ENCODE measurements around the gene SLC17A3. TPM values are rescaled to one million over a fixed set of nuclear protein-coding genes. Genes with fewer than 3 reads are reported as not detected.

SLC17A3 gene, protein sequence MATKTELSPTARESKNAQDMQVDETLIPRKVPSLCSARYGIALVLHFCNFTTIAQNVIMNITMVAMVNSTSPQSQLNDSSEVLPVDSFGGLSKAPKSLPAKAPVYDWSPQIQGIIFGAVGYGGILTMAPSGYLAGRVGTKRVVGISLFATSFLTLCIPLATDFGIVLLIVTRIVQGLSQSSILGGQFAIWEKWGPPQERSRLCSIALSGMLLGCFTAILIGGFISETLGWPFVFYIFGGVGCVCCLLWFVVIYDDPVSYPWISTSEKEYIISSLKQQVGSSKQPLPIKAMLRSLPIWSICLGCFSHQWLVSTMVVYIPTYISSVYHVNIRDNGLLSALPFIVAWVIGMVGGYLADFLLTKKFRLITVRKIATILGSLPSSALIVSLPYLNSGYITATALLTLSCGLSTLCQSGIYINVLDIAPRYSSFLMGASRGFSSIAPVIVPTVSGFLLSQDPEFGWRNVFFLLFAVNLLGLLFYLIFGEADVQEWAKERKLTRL
- total RNA-seq, result not detected

DNA sequence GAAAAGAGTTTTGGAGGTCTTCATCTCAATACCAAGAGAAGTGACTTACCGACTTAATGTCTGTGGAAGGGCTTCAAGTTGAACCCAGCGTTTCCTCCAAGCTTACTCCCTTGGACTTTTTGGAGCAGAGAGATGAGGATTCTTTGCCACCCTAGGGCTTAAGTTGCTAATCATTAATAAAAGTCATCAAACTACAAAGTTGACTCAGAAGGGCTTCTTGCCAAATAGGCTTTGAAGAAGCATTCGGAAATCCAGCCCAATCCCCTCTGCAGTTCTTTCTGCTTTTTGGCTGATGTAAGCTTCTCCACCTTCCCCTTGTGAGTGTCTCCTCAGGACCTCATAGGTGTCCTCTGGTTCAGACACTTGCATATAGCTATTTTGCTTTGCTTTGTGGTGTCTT is at the start of gene SLC17A3:
TSS of gene SLC17A3 (minus strand) at position 126 of the 400 bp plus-strand sequence. CDS start 5,856 bp downstream, outside the sequence.
- H3K4me3 ChIP-seq, result no peak within 1 kb of the TSS
- no peak within 1 kb of the TSS for H3K27ac ChIP-seq
- intact Hi-C loops (cut with DNase I; ENCODE audit: low total_unique reads), result no loop called here
- H3K4me1 ChIP-seq, result no peaks in the 10 kb centered on the region
- H3K27me3 ChIP-seq, result no peaks in the 10 kb centered on the region
- TF ChIP-seq CTCF (IDR thresholded peaks at IDR 0.05), result no peak
- TF ChIP-seq POLR2A (IDR thresholded peaks at IDR 0.05), result no peak
- H3K36me3 ChIP-seq, result no peaks in the 10 kb centered on the region
- H3K9me3 ChIP-seq, result no peaks in the 10 kb centered on the region
- DNase-seq, result no peak

GRCh38 chr6:25922301-25922700 is 48.3 kb upstream of the SLC17A3 start:
- Histone ChIP-seq H3K27ac (no peak overlapping the region), H3K4me3 (no peak overlapping the region), H3K36me3 (no peaks in the 10 kb centered on the region), H3K27me3 (no peaks in the 10 kb centered on the region), H3K4me1 (no peaks in the 10 kb centered on the region), H3K9me3 (no peaks in the 10 kb centered on the region)
- TF ChIP-seq CTCF (IDR thresholded peaks at IDR 0.05) (no peak), POLR2A (IDR thresholded peaks at IDR 0.05) (no peak)
- DNase-seq, result peak in 1 of 2 donors; percentile 21
- intact Hi-C loops (cut with DNase I; ENCODE audit: low total_unique reads), result no loop called here

DNA sequence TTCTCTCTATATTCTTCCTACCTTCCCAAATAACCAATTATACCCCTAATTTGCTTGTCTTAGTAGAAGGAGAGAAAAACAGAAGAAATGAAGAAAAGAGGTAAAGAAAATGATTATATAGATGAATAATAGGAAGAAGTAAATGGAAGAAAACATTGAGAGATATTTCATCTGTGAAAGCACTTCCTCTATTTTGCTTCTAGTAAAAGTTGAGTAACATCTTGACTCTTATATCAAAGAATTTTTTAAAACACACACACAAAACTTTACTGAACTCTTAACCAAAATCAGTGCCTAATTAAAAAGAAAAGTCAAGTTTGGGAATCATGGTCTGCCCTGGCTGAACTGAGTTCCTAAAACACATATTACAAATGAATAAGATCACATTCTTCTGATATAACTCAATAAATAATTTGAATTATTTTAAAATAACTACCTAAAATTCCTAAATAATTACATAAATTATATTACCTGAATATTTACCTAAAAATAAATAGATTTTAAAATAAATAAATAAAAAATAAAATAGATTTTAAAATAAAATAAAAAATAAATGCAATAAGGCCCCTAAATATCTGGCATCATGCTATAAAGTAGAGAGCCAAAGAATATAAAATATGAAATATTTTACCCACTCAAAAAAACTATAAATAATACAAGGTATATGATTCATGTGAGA is 47.6 kb upstream of the SLC17A3 start:
- DNase-seq, result no peak
- H3K27ac ChIP-seq, result no peak overlapping the region
- no peaks in the 10 kb centered on the region for H3K36me3 ChIP-seq
- H3K27me3 ChIP-seq, result no peaks in the 10 kb centered on the region
- H3K9me3 ChIP-seq, result no peaks in the 10 kb centered on the region
- H3K4me1 ChIP-seq, result no peaks in the 10 kb centered on the region
- no peak overlapping the region for H3K4me3 ChIP-seq
- TF ChIP-seq POLR2A (IDR thresholded peaks at IDR 0.05) (no peak), CTCF (IDR thresholded peaks at IDR 0.05) (no peak)
- intact Hi-C loops (cut with DNase I; ENCODE audit: low total_unique reads), result no loop called here

DNA sequence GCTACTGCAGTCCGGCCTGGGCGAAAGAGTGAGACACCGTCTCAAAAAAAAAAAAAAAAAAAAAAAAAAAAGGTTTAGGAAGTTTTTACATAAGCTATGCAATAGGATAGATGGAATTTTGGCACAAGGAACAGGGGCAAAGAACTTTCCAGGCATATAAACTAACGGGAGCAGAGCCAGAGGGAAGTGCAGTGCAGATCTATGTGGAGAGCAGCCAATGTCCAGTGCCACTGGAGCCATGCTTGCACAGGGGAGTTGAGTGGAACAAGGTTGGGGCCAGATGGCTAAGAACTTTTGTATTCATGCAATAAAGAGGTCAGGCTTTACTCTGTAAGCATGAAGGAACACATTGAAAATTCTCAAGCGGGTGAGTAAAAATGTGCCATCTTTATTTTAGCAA is 45.6 kb upstream of the SLC17A3 start:
- H3K27ac ChIP-seq, result no peak overlapping the region
- DNase-seq, result no peak
- no peaks in the 10 kb centered on the region for H3K36me3 ChIP-seq
- no peak overlapping the region for H3K4me3 ChIP-seq
- H3K27me3 ChIP-seq, result no peaks in the 10 kb centered on the region
- H3K9me3 ChIP-seq, result no peaks in the 10 kb centered on the region
- TF ChIP-seq POLR2A (IDR thresholded peaks at IDR 0.05), result no peak
- TF ChIP-seq CTCF (IDR thresholded peaks at IDR 0.05), result no peak
- intact Hi-C loops (cut with DNase I; ENCODE audit: low total_unique reads), result no loop called here
- no peaks in the 10 kb centered on the region for H3K4me1 ChIP-seq

DNA sequence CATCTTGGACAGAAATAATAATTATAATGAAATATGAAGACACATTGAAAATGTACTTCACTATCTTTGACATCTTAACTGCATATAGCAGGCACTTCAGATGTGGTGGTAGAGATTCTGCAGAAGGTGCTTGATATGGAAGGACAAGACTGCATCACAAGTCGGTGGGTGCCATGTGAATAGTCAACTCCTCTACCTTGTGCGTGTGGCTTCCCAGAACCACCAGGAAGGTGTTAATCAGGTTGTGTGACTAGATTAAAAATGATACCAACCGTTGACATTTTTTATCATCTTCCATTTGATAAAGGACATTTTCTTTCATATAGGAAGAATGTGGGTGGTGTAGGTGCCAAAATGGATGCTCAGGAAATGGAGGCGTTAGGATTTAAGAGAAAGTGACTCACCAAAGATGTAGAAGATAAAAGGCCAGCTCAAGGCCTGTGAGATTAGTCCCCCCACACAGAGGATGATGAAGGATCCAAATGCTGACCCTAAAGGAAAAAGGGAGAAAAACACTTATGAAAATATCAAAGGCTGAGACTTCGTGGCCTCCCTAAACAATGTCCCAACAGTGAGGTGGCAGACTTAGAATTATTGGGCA is 44.1 kb upstream of the SLC17A3 start:
- no peak overlapping the region for H3K27ac ChIP-seq
- H3K9me3 ChIP-seq, result no peaks in the 10 kb centered on the region
- H3K4me1 ChIP-seq, result no peaks in the 10 kb centered on the region
- intact Hi-C loops (cut with DNase I; ENCODE audit: low total_unique reads), result no loop called here
- DNase-seq, result no peak
- TF ChIP-seq CTCF (IDR thresholded peaks at IDR 0.05) (no peak), POLR2A (IDR thresholded peaks at IDR 0.05) (no peak)
- no peaks in the 10 kb centered on the region for H3K36me3 ChIP-seq
- H3K27me3 ChIP-seq, result no peaks in the 10 kb centered on the region
- H3K4me3 ChIP-seq, result no peak overlapping the region

Measured in uterus (tissue), 4 donors.